Stimulated activated CD8-positive, alpha-beta memory T cell treated with anti-CD3 and anti-CD28 coated beads, Interleukin-15, amount 100 ng/mL, for 1 hour (primary cell): ENCODE data around the gene GABBR2.

Experiments
- DNase-seq: peaks from one replicate; pipeline ENCODE4 v3.0.0-alpha.2; 2020; ENCODE audit warnings: low read depth

Gene GABBR2

GRCh38 chr9:98432960-98433359 lies 275.8 kb downstream of the GABBR2 start:
- no peak for DNase-seq

GRCh38 chr9:98432134-98432533 lies 276.6 kb downstream of the GABBR2 start:
- DNase-seq, result no peak

GRCh38 chr9:98430535-98431292 lies 278.0 kb downstream of the GABBR2 start:
- DNase-seq, result no peak

GRCh38 chr9:98429613-98430012 lies 279.1 kb downstream of the GABBR2 start:
- no peak for DNase-seq

GRCh38 chr9:98428454-98428853 lies 280.3 kb downstream of the GABBR2 start:
- no peak for DNase-seq

- DNase-seq, result no peak
Measured at GRCh38 chr9:98427491-98427890, 281.2 kb downstream of the GABBR2 start.

- no peak for DNase-seq
Measured at GRCh38 chr9:98425079-98425478, 283.7 kb downstream of the GABBR2 start.

GRCh38 chr9:98419260-98419603 lies 289.5 kb downstream of the GABBR2 start:
- no peak for DNase-seq

GRCh38 chr9:98418578-98419259 lies 290.0 kb downstream of the GABBR2 start:
- no peak for DNase-seq

GRCh38 chr9:98416294-98417248 lies 292.2 kb downstream of the GABBR2 start:
- DNase-seq, result no peak

- no peak for DNase-seq
Measured at GRCh38 chr9:98415782-98416181, 293.0 kb downstream of the GABBR2 start.

GRCh38 chr9:98413084-98413483 lies 295.7 kb downstream of the GABBR2 start:
- DNase-seq, result no peak

- no peak for DNase-seq
Measured at GRCh38 chr9:98412101-98412842, 296.5 kb downstream of the GABBR2 start.

- no peak for DNase-seq
Measured at GRCh38 chr9:98410185-98410697, 298.5 kb downstream of the GABBR2 start.

GRCh38 chr9:98409719-98410118 lies 299.0 kb downstream of the GABBR2 start:
- no peak for DNase-seq

- DNase-seq, result no peak
Measured at GRCh38 chr9:98406469-98406868, 302.3 kb downstream of the GABBR2 start.

GRCh38 chr9:98404237-98404636 lies 304.5 kb downstream of the GABBR2 start:
- no peak for DNase-seq

GRCh38 chr9:98403715-98404114 lies 305.0 kb downstream of the GABBR2 start:
- DNase-seq, result no peak

GRCh38 chr9:98402019-98402840 lies 306.5 kb downstream of the GABBR2 start:
- no peak for DNase-seq

- DNase-seq, result no peak
Measured at GRCh38 chr9:98401140-98402018, 307.4 kb downstream of the GABBR2 start.
